ENCODE results near the gene MACO1. TPM values are rescaled to one million over a fixed set of nuclear protein-coding genes. Genes with fewer than 3 reads are reported as not detected.
A peak's percentile ranks its signal among the peaks of the same experiment; 100 is the strongest.

MACO1 gene
- total RNA-seq, 1 experiment from 2014 or later = 9.8 TPM

GRCh38 chr1:25549273-25550154 is 118.8 kb downstream of the MACO1 start:
- H3K9me3 ChIP-seq (ENCODE audit: control insufficient read depth in 1 of 2, insufficient read depth in 1 of 2, low read depth in 1 of 2, low read length in 2 of 2) = no peaks in the 10 kb centered on the region
- H3K4me1 ChIP-seq (ENCODE audit: control insufficient read depth in 1 of 2, insufficient read depth in 2 of 2, low read length in 2 of 2) = peaks cover 41 to 52% of the 10 kb centered on the region in 2 experiments
- TF ChIP-seq ELF1 (IDR thresholded peaks at IDR 0.05; ENCODE audit: borderline replicate concordance, low read depth) = no peak
- TF ChIP-seq CEBPB (IDR thresholded peaks at IDR 0.05; ENCODE audit: low read depth) = no peak
- TF ChIP-seq ZNF274 (IDR thresholded peaks at IDR 0.05; ENCODE audit: low read depth, low read length) = no peak
- no peak for TF ChIP-seq TCF7L2 (IDR thresholded peaks at IDR 0.05; ENCODE audit: borderline replicate concordance, extremely low read depth, insufficient read depth, insufficient read length)
- no peak for TF ChIP-seq RAD21 (IDR thresholded peaks at IDR 0.05; ENCODE audit: low read depth)
- TF ChIP-seq REST (IDR thresholded peaks at IDR 0.05; ENCODE audit: low read depth) = no peak
- TF ChIP-seq JUND (IDR thresholded peaks at IDR 0.05) = no peak
- peak; percentile 90 for TF ChIP-seq MAX (IDR thresholded peaks at IDR 0.05)
- TF ChIP-seq ZFX (IDR thresholded peaks at IDR 0.05) = no peak
- TF ChIP-seq SP1 (IDR thresholded peaks at IDR 0.05; ENCODE audit: low read depth) = peak; percentile 68
- TF ChIP-seq SRF (IDR thresholded peaks at IDR 0.05; ENCODE audit: low read depth) = no peak
- TF ChIP-seq EGR1 (IDR thresholded peaks at IDR 0.05; ENCODE audit: low read depth) = no peak
- no peak for TF ChIP-seq EZH2phosphoT487 (IDR thresholded peaks at IDR 0.05; ENCODE audit: borderline replicate concordance)
- no peak for TF ChIP-seq EZH2 (IDR thresholded peaks at IDR 0.05)
- TF ChIP-seq FOSL1 (IDR thresholded peaks at IDR 0.05; ENCODE audit: low read depth) = no peak; the same call in 1 of the 2 replicates
- TF ChIP-seq ZBTB33 (IDR thresholded peaks at IDR 0.05; ENCODE audit: extremely low read depth, insufficient replicate concordance, low read length) = no peak
- TF ChIP-seq CBX3 (IDR thresholded peaks at IDR 0.05; ENCODE audit: low read depth) = no peak
- TF ChIP-seq, protein P1, sequence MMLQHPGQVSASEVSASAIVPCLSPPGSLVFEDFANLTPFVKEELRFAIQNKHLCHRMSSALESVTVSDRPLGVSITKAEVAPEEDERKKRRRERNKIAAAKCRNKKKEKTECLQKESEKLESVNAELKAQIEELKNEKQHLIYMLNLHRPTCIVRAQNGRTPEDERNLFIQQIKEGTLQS (IDR thresholded peaks at IDR 0.05) = no peak
- TF ChIP-seq POLR2A (IDR thresholded peaks at IDR 0.05; ENCODE audit: borderline replicate concordance, extremely low read depth, insufficient read depth, insufficient read length) = no peak
- TF ChIP-seq SIN3A (IDR thresholded peaks at IDR 0.05; ENCODE audit: low read depth) = no peak; the same call in 1 of the 2 replicates
- no peak for TF ChIP-seq YY1 (IDR thresholded peaks at IDR 0.05; ENCODE audit: extremely low read depth, insufficient replicate concordance, low read depth, low read length)

More at GRCh38 chr1:25549273-25550154, 118.8 kb downstream of the MACO1 start:
- peak overlapping the region; percentile 10 to 34; a peak in 3 of 4 replicates for H3K4me3 ChIP-seq (replicated peaks in 1 of 2; ENCODE audit: low read depth in 1 of 2, low read length in 2 of 2)
- intact Hi-C loops (cut with micrococcal nuclease) = loop anchor here (2.0 to 10.0 kb wide), 2 partner anchors 19 to 445 kb away; partner anchors contain the start of gene PAFAH2
- no peaks in the 10 kb centered on the region for H3K36me3 ChIP-seq (ENCODE audit: control insufficient read depth in 1 of 2, insufficient read depth in 2 of 2, low read length in 2 of 2)
- peak overlapping the region; percentile 49 for H3K9ac ChIP-seq (ENCODE audit: low read length)
- ChIA-PET CTCF (interaction anchor here (0.8 to 1.1 kb wide), 2 partner anchors 59 to 249 kb away, joined by 3 read pairs; no protein-coding TSS in a partner anchor), POLR2A (interaction anchor here (0.6 to 1.4 kb wide), 3 partner anchors 23 to 244 kb away, joined by 3 to 5 read pairs (median 4); no protein-coding TSS in a partner anchor), RAD21 (ENCODE audit: low non-redundant PET in 1 of 2, low total read pairs in 2 of 2, uncharacterized antibody in 2 of 2, unreplicated experiment in 2 of 2) (no interaction called here)
- no peaks in the 10 kb centered on the region for H3K9me2 ChIP-seq (ENCODE audit: insufficient read depth)
- peaks cover 43% of the 10 kb centered on the region for H3K79me2 ChIP-seq (ENCODE audit: insufficient read depth, low read length)
- H3K27me3 ChIP-seq (ENCODE audit: insufficient read depth, low read length) = no peaks in the 10 kb centered on the region
- H4K20me1 ChIP-seq (ENCODE audit: insufficient read depth) = no peaks in the 10 kb centered on the region; the same call in 1 of the 2 replicates
- peak overlapping the region; percentile 65 for H3K27ac ChIP-seq (ENCODE audit: low read depth, low read length)
- H2AFZ ChIP-seq (ENCODE audit: low read depth, low read length, poor library complexity, severe bottlenecking) = no peak overlapping the region
- no TSS peak for BruUV-seq (replicated peaks)
- H3K4me2 ChIP-seq (ENCODE audit: low read length) = peak overlapping the region; percentile 66
- peak; percentile 91 for ATAC-seq
- peak; percentile 75 for DNase-seq (ENCODE audit: low read depth, low spot score)
